H1 (cell line): ENCODE measurements around the gene GRM8. TPM values are rescaled to one million over a fixed set of nuclear protein-coding genes. Genes with fewer than 3 reads are reported as not detected.

Experiments
- CTCF ChIA-PET: fragments of 300-600 bp; sonication (Branson Sonifier 250); formaldehyde crosslinking; loops from one replicate; lab custom pipeline; 2021; ENCODE audit not compliant: partially characterized antibody; lab: Charles Lee
- POLR2A ChIA-PET: fragments of 300-600 bp; sonication (Branson Sonifier 250); formaldehyde crosslinking; loops from one replicate; lab custom pipeline; 2021; ENCODE audit warnings: inconsistent platforms; ENCODE audit not compliant: partially characterized antibody; lab: Charles Lee
- DNase-seq, 2 experiments: peaks; one replicate each; pipeline versions ENCODE4 v3.0.0 to v3.0.0-alpha.2; 2010 to 2022; ENCODE audit warnings: low spot score in 2 of 2, low read depth in 1 of 2, mixed read lengths in 1 of 2
- FAIRE-seq: peaks from 2 replicates; lab custom pipeline; 2011; peaks lifted over from hg19 to GRCh38; lab: Jason Lieb, UNC
- H2AFZ ChIP-seq: 2 replicates; pipeline ENCODE4 v1.8.1; 2012; ENCODE audit warnings: low read length, inconsistent platforms
- H2AK5ac ChIP-seq: 2 replicates; pipeline ENCODE4 v1.6.1; 2013; ENCODE audit warnings: low read depth, low read length
- H2BK120ac ChIP-seq: replicated peaks from 2 replicates; pipeline ENCODE3; 2013; ENCODE audit warnings: low read depth, low read length, inconsistent platforms
- H2BK12ac ChIP-seq: 2 replicates; pipeline ENCODE4 v1.6.1; 2013; ENCODE audit warnings: low read depth, low read length
- H2BK15ac ChIP-seq: 2 replicates; pipeline ENCODE4 v1.6.1; 2013; ENCODE audit warnings: low read length
- H2BK20ac ChIP-seq: 2 replicates; pipeline ENCODE4 v1.6.1; 2013; ENCODE audit warnings: low read length
- H2BK5ac ChIP-seq: 2 replicates; pipeline ENCODE4 v1.6.1; 2013; ENCODE audit warnings: low read depth, low read length
- H3K14ac ChIP-seq: 2 replicates; pipeline ENCODE4 v1.6.1; 2013; ENCODE audit warnings: inconsistent platforms; ENCODE audit not compliant: insufficient read length
- H3K18ac ChIP-seq: 2 replicates; pipeline ENCODE4 v1.6.1; 2013; ENCODE audit warnings: low read length; ENCODE audit errors: extremely low read depth
- H3K23ac ChIP-seq: 2 replicates; pipeline ENCODE4 v1.6.1; 2013; ENCODE audit warnings: inconsistent platforms; ENCODE audit not compliant: insufficient read length
- H3K23me2 ChIP-seq: 2 replicates; pipeline ENCODE4 v1.6.1; 2013; ENCODE audit warnings: low read depth, low read length
- H3K27ac ChIP-seq: 2 replicates; pipeline ENCODE4 v1.6.1; 2011; ENCODE audit warnings: low read depth, low read length, inconsistent platforms
- H3K27me3 ChIP-seq, 4 experiments: replicated peaks in 1 of 4; 1 replicate in 1 of 4; 2 replicates in 3 of 4; pipeline versions ENCODE4 v1.6.1 to v1.8.1; 2011 to 2013; ENCODE audit warnings: low read length in 3 of 4, mild to moderate bottlenecking in 3 of 4, inconsistent platforms in 2 of 4, mixed read lengths in 2 of 4, moderate library complexity in 1 of 4; ENCODE audit not compliant: control insufficient read depth in 3 of 4, insufficient read depth in 3 of 4; ENCODE audit errors: extremely low read depth in 1 of 4
- H3K36me3 ChIP-seq, 4 experiments: 2 replicates each; pipeline versions ENCODE4 v1.6.1 to v1.8.1; 2011 to 2013; ENCODE audit warnings: mild to moderate bottlenecking in 4 of 4, low read length in 3 of 4, moderate library complexity in 2 of 4, control low read depth in 1 of 4, inconsistent platforms in 1 of 4; ENCODE audit not compliant: insufficient read depth in 4 of 4, control insufficient read depth in 2 of 4
- H3K4ac ChIP-seq: replicated peaks from 2 replicates; pipeline ENCODE3; 2013; ENCODE audit warnings: low read length, low read depth, mixed read lengths, inconsistent platforms; ENCODE audit not compliant: insufficient read length
- H3K4me1 ChIP-seq, 4 experiments: replicated peaks in 1 of 4; 1 replicate in 1 of 4; 2 replicates in 3 of 4; pipeline versions ENCODE4 v1.6.1 to v1.8.1; 2011 to 2013; ENCODE audit warnings: low read length in 3 of 4, inconsistent platforms in 2 of 4, mixed read lengths in 1 of 4; ENCODE audit not compliant: insufficient read depth in 4 of 4, control insufficient read depth in 3 of 4
- H3K4me2 ChIP-seq, 2 experiments: 2 replicates each; pipeline versions ENCODE4 v1.6.1 to v1.8.1; 2011 to 2013; ENCODE audit warnings: low read depth in 2 of 2, low read length in 2 of 2, control low read depth in 1 of 2, inconsistent platforms in 1 of 2, mild to moderate bottlenecking in 1 of 2; ENCODE audit not compliant: insufficient read depth in 1 of 2
- H3K4me3 ChIP-seq, 4 experiments: fragments of 200-600, 300-600 bp in 1 of 4; sonication (generic), shearing (Covaris generic), sonication (Bioruptor Twin) in 1 of 4; 2 replicates each; pipeline versions ENCODE4 v1.5.1 to v1.8.1; 2011 to 2016; ENCODE audit warnings: low read length in 4 of 4, low read depth in 3 of 4, control low read depth in 2 of 4, inconsistent platforms in 2 of 4, mild to moderate bottlenecking in 2 of 4, mixed read lengths in 1 of 4, moderate library complexity in 1 of 4; ENCODE audit not compliant: insufficient read depth in 2 of 4; ENCODE audit errors: extremely low read depth in 1 of 4
- H3K56ac ChIP-seq: replicated peaks from 2 replicates; pipeline ENCODE3; 2013; ENCODE audit warnings: low read depth, mild to moderate bottlenecking, mixed read lengths, low read length, inconsistent platforms; ENCODE audit not compliant: insufficient read length
- H3K79me1 ChIP-seq: 2 replicates; pipeline ENCODE4 v1.6.1; 2013; ENCODE audit warnings: low read depth, low read length, control low read depth
- H3K79me2 ChIP-seq, 2 experiments: 2 replicates each; pipeline versions ENCODE4 v1.6.1 to v1.8.1; 2012 to 2013; ENCODE audit warnings: low read length in 2 of 2, mild to moderate bottlenecking in 2 of 2, inconsistent platforms in 1 of 2; ENCODE audit not compliant: insufficient read depth in 2 of 2, control insufficient read depth in 1 of 2
- H3K9ac ChIP-seq, 4 experiments: replicated peaks in 1 of 4; 1 replicate in 1 of 4; 2 replicates in 3 of 4; pipeline versions ENCODE4 v1.6.1 to v1.8.1; 2011 to 2013; ENCODE audit warnings: low read depth in 3 of 4, low read length in 3 of 4, control low read depth in 2 of 4, mild to moderate bottlenecking in 2 of 4, moderate library complexity in 2 of 4, inconsistent platforms in 1 of 4; ENCODE audit errors: extremely low read depth in 1 of 4
- H3K9me3 ChIP-seq, 2 experiments: 2 replicates each; pipeline versions ENCODE4 v1.6.1 to v1.8.1; 2012 to 2013; ENCODE audit warnings: mild to moderate bottlenecking in 2 of 2, moderate library complexity in 2 of 2, control low read depth in 1 of 2, inconsistent platforms in 1 of 2, low read depth in 1 of 2, low read length in 1 of 2, mixed read lengths in 1 of 2; ENCODE audit not compliant: insufficient read depth in 2 of 2
- H4K20me1 ChIP-seq, 2 experiments: replicated peaks in 1 of 2; 2 replicates each; pipeline versions ENCODE3 to v1.8.1; 2011 to 2013; ENCODE audit warnings: inconsistent platforms in 2 of 2, low read length in 2 of 2, mild to moderate bottlenecking in 1 of 2; ENCODE audit not compliant: insufficient read depth in 2 of 2, control insufficient read depth in 1 of 2
- H4K5ac ChIP-seq: 2 replicates; pipeline ENCODE4 v1.6.1; 2013; ENCODE audit warnings: low read length, low read depth, mixed read lengths, inconsistent platforms; ENCODE audit not compliant: insufficient read length
- H4K8ac ChIP-seq: 2 replicates; pipeline ENCODE4 v1.8.0; 2013; ENCODE audit warnings: mild to moderate bottlenecking, moderate library complexity, low read length, inconsistent platforms; ENCODE audit not compliant: insufficient read depth; ENCODE audit errors: extremely low read depth
- H4K91ac ChIP-seq: replicated peaks from 2 replicates; pipeline ENCODE3; 2013; ENCODE audit warnings: low read length, mixed read lengths, inconsistent platforms; ENCODE audit not compliant: insufficient read length
- CBX5 ChIP-seq: fragments of 300-800, 300-1000 bp; sonication (generic); IDR thresholded peaks from 2 replicates; pipeline ENCODE4 v1.7.1; 2016; ENCODE audit warnings: antibody characterized with exemption, low read length, low read depth
- CEBPB ChIP-seq: IDR thresholded peaks from 2 replicates; pipeline ENCODE4 v1.6.1; 2012; ENCODE audit warnings: low read depth, low read length
- CREB1 ChIP-seq: IDR thresholded peaks from 2 replicates; pipeline ENCODE4 v1.6.1; 2012; ENCODE audit warnings: inconsistent platforms
- JUND ChIP-seq: IDR thresholded peaks from 2 replicates; pipeline ENCODE4 v1.6.1; 2011; ENCODE audit warnings: mild to moderate bottlenecking, improper control_type of control experiment, low read length
- KDM5A ChIP-seq: fragments of 200-600 bp; IDR thresholded peaks from 2 replicates; pipeline ENCODE4 v1.7.1; 2012; ENCODE audit warnings: mild to moderate bottlenecking, low read length, inconsistent platforms, mixed read lengths
- MAFK ChIP-seq: IDR thresholded peaks from 2 replicates; pipeline ENCODE4 v1.6.1; 2012; ENCODE audit warnings: low read depth, mild to moderate bottlenecking, improper control_type of control experiment, low read length
- POLR2A ChIP-seq, 2 experiments: IDR thresholded peaks; 1 replicate in 1 of 2; 2 replicates in 1 of 2; pipeline ENCODE4 v1.6.1; 2011; ENCODE audit warnings: low read depth in 2 of 2, low read length in 2 of 2, mild to moderate bottlenecking in 2 of 2; ENCODE audit errors: control extremely low read depth in 1 of 2
- POU5F1 ChIP-seq: IDR thresholded peaks from 2 replicates; pipeline ENCODE4 v1.6.1; 2011; ENCODE audit warnings: low read depth, mild to moderate bottlenecking, low read length, moderate library complexity
- RBBP5 ChIP-seq: IDR thresholded peaks from 2 replicates; pipeline ENCODE4 v1.7.1; 2012; ENCODE audit warnings: low read depth, mild to moderate bottlenecking, inconsistent platforms, low read length, moderate library complexity, borderline replicate concordance
- SIX5 ChIP-seq: IDR thresholded peaks from 2 replicates; pipeline ENCODE4 v1.6.1; 2011; ENCODE audit warnings: mild to moderate bottlenecking, low read depth, low read length
- SP4 ChIP-seq: IDR thresholded peaks from 2 replicates; pipeline ENCODE4 v1.6.1; 2012; ENCODE audit warnings: low read length, inconsistent platforms
- SUZ12 ChIP-seq: fragments of 200-600 bp; sonication (generic); IDR thresholded peaks from 2 replicates; pipeline ENCODE4 v1.6.1; 2012; ENCODE audit warnings: mild to moderate bottlenecking, inconsistent platforms, low read length, moderate library complexity, mixed read lengths
- WGBS, 2 experiments: shearing (Covaris generic) in 1 of 2; methylation state at CpG; one replicate each; pipeline versions ENCODE4 v1.1.6 to v1.1.7; 2013 to 2015; ENCODE audit warnings: low lambda C conversion rate in 2 of 2, mixed read lengths in 2 of 2, inconsistent platforms in 1 of 2, low coverage in 1 of 2, missing lambda C conversion rate in 1 of 2; ENCODE audit not compliant: insufficient replicate concordance in 2 of 2, insufficient coverage in 1 of 2, insufficient read length in 1 of 2; ENCODE audit errors: extremely low coverage in 1 of 2, missing lambda C conversion rate in 1 of 2; 5-methylcytosine and 5-hydroxymethylcytosine counted together
- polyA plus RNA-seq, 7 experiments: library from polyadenylated mRNA; depleted of rRNA in 3 of 7; stranded (reverse) in 5 of 7; unstranded in 2 of 7; fragments of >200 nt in 5 of 7; fragments of 200-250 nt in 2 of 7; gene quantifications; 1 replicate in 5 of 7; 2 replicates in 1 of 7; 4 replicates in 1 of 7; pipeline versions ENCODE4 v1.2.1 to v1.2.3, GENCODE V29; 2011 to 2013; ENCODE audit warnings: missing spikeins in 2 of 7, mixed read lengths in 2 of 7
- total RNA-seq: library from RNA; stranded (reverse); fragmentation: NEBNext Ultra II Directional; extraction: Animal tissue kit (Norgen Biotek cat#: 25700); gene quantifications from 2 replicates; pipeline ENCODE4 v1.2.1, GENCODE V29; 2021
- TF ChIP-seq, protein P1 (sequence below): IDR thresholded peaks from 2 replicates; pipeline ENCODE4 v1.6.1; 2011; ENCODE audit warnings: low read length, improper control_type of control experiment
- TF ChIP-seq, protein P2 (sequence below): IDR thresholded peaks from 2 replicates; pipeline ENCODE4 v1.6.1; 2012; ENCODE audit warnings: inconsistent platforms

GRM8 gene
- total and polyA plus RNA-seq, 2 of the 8 experiments (the other 6 are each of a cell fraction or from before 2014, with no cell fraction given): 2.6 to 2.8 TPM

DNA sequence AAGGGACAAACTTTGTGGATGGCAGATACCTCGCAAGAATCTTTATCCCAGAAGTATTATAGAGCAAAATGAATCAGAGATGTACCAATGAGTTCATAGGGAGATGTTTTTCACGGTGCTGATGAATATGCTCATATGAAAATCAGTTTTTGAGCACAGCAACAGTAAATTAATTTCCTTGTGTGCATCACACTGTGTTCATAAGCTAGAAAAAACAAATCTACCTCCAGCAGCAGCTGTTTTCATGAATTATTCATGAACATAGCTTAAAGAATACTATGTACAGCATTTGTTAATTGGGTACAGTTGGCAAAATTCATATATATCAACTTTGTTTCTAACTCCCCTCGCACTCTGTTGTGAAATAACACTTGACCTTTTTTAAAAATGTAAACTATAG is 809.8 kb downstream of the GRM8 start:
- Histone ChIP-seq H3K56ac (no peak overlapping the region), H2BK15ac (no peak overlapping the region), H4K5ac (no peak overlapping the region), H3K4me2 (no peak overlapping the region), H3K23me2 (no peaks in the 10 kb centered on the region), H4K20me1 (no peaks in the 10 kb centered on the region), H3K9me3 (no peaks in the 10 kb centered on the region), H3K18ac (no peak overlapping the region), H3K36me3 (no peaks in the 10 kb centered on the region), H3K9ac (no peak overlapping the region), H3K23ac (no peak overlapping the region), H3K79me2 (no peaks in the 10 kb centered on the region), H3K79me1 (no peaks in the 10 kb centered on the region), H3K27me3 (no peaks in the 10 kb centered on the region), H2AK5ac (no peak overlapping the region), H3K4me3 (no peak overlapping the region), H2BK12ac (no peak overlapping the region), H4K8ac (no peak overlapping the region), H3K4ac (no peak overlapping the region), H3K14ac (no peak overlapping the region), H3K27ac (no peak overlapping the region), H2BK5ac (no peak overlapping the region), H2BK20ac (no peak overlapping the region), H2AFZ (no peak overlapping the region), H3K4me1 (no peaks in the 10 kb centered on the region), H2BK120ac (no peak overlapping the region), H4K91ac (no peak overlapping the region)
- FAIRE-seq: no peak
- ChIA-PET POLR2A (no interaction called here), CTCF (no interaction called here)
- DNase-seq: no peak
- 95% methylated on average over 3 of the region's 3 CpGs; no CpG with 5 or more reads in 1 of the 2 experiments for WGBS, 2 experiments
- TF ChIP-seq SP4 (no peak), CBX5 (no peak), CREB1 (no peak), MAFK (no peak), JUND (no peak), RBBP5 (no peak), KDM5A (no peak), POLR2A (IDR thresholded peaks at IDR 0.05; ENCODE audit: control extremely low read depth in 1 of 2, low read depth in 2 of 2, low read length in 2 of 2) (no peak), CEBPB (no peak), SUZ12 (no peak), SIX5 (no peak), POU5F1 (no peak)
- TF ChIP-seq, protein P1, sequence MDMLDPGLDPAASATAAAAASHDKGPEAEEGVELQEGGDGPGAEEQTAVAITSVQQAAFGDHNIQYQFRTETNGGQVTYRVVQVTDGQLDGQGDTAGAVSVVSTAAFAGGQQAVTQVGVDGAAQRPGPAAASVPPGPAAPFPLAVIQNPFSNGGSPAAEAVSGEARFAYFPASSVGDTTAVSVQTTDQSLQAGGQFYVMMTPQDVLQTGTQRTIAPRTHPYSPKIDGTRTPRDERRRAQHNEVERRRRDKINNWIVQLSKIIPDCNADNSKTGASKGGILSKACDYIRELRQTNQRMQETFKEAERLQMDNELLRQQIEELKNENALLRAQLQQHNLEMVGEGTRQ: no peak
- TF ChIP-seq, protein P2, sequence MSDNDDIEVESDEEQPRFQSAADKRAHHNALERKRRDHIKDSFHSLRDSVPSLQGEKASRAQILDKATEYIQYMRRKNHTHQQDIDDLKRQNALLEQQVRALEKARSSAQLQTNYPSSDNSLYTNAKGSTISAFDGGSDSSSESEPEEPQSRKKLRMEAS: no peak
